K562 (cell line): ENCODE measurements around the gene TUBA4B. TPM values are rescaled to one million over a fixed set of nuclear protein-coding genes. Genes with fewer than 3 reads are reported as not detected.

Source experiments
- ESRRB ChIP-seq: fragments of 250-450 bp; sonication (Bioruptor Pico); IDR thresholded peaks from 2 replicates; pipeline ENCODE4 v1.5.0; 2020; ENCODE audit warnings: mild to moderate bottlenecking, moderate library complexity, borderline replicate concordance
- RBFOX2 ChIP-seq: fragments of 200-400 bp; formaldehyde crosslinking; IDR thresholded peaks from 2 replicates; pipeline ENCODE4 v1.6.1; 2017; ENCODE audit warnings: low read depth, mild to moderate bottlenecking, low read length, moderate library complexity
- ZNF717 ChIP-seq: fragments of 250-450 bp; sonication (Bioruptor Pico); IDR thresholded peaks from 2 replicates; pipeline ENCODE4 v1.5.0; 2021
- polyA plus RNA-seq, 8 experiments: library from polyadenylated mRNA; depleted of rRNA in 4 of 8; stranded (reverse) in 5 of 8; unstranded in 3 of 8; fragments of >200 nt; fragmentation: Nextera tagmentation in 2 of 8; fragmentation: Illumina TruSeq in 1 of 8; extraction: Ambion mirVana in 2 of 8; extraction: Trizol in 1 of 8; gene quantifications; 2 replicates each; pipeline versions ENCODE4 v1.2.1 to v1.2.3, GENCODE V29; 2011 to 2014; ENCODE audit warnings: inconsistent platforms in 1 of 8, missing spikeins in 1 of 8
- total RNA-seq, 7 experiments: library from RNA; depleted of rRNA in 6 of 7; stranded (reverse); fragments of >200 nt in 6 of 7; fragmentation: Illumina TruSeq in 2 of 7; extraction: Trizol in 2 of 7; gene quantifications; 2 replicates each; pipeline versions ENCODE4 v1.2.1 to v1.2.3, GENCODE V29; 2011 to 2021; ENCODE audit warnings: low replicate concordance in 1 of 7
- TF ChIP-seq, protein P1 (sequence below), 2 experiments: fragments of 450-650 bp; IDR thresholded peaks; 2 replicates each; pipeline ENCODE4 v1.6.1; 2016; ENCODE audit warnings: mild to moderate bottlenecking in 2 of 2, borderline replicate concordance in 1 of 2, low read depth in 1 of 2, moderate library complexity in 1 of 2
- TF ChIP-seq, protein P2 (sequence below): IDR thresholded peaks from 3 replicates; pipeline ENCODE4 v1.6.1; 2011; ENCODE audit warnings: borderline replicate concordance, mild to moderate bottlenecking, moderate library complexity; ENCODE audit not compliant: insufficient read length; ENCODE audit errors: extremely low read depth
- TF ChIP-seq, protein P3 (sequence below), 2 experiments: fragments of 450-650 bp; formaldehyde crosslinking in 1 of 2; IDR thresholded peaks; 2 replicates each; pipeline versions ENCODE4 v1.4.0 to v1.6.1; 2014 to 2020; ENCODE audit warnings: mild to moderate bottlenecking in 2 of 2, borderline replicate concordance in 1 of 2, low read depth in 1 of 2

TUBA4B gene
- total and polyA plus RNA-seq, 9 of the 15 experiments (the other 6 are each of a cell fraction or from before 2014, with no cell fraction given): 0.04 TPM; not detected in 8

DNA sequence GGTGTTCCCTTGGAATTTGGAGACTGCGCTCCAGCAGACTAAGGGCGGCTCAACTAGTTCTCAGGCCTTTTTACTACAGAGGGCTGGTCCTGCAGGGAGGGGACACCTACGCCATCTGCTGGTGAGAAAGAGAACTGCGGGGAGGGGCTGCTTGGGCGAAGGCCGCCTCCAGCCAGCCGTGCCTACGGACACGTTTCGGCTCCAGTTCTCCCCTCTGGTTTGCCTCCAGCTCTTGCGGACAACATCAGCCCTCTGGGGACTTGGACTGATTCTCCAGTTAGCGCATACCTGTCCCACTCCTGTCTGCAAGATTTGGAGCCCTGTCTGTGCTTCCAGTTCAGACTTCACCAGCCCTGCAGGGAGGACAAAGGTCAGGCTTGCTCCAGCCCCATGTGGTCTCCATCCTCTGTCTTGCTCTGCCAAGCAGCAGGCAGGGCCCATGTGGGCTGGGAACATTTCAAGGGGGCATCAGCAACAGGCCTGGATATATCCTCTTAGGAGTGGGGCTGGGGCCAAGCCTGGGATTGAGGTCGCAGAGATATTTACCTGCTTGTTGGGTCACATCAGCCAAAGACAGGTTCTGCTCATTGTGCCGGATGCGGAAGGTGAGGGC lies 45.8 kb downstream of the TUBA4B start (continued):
- TF ChIP-seq, protein P1, sequence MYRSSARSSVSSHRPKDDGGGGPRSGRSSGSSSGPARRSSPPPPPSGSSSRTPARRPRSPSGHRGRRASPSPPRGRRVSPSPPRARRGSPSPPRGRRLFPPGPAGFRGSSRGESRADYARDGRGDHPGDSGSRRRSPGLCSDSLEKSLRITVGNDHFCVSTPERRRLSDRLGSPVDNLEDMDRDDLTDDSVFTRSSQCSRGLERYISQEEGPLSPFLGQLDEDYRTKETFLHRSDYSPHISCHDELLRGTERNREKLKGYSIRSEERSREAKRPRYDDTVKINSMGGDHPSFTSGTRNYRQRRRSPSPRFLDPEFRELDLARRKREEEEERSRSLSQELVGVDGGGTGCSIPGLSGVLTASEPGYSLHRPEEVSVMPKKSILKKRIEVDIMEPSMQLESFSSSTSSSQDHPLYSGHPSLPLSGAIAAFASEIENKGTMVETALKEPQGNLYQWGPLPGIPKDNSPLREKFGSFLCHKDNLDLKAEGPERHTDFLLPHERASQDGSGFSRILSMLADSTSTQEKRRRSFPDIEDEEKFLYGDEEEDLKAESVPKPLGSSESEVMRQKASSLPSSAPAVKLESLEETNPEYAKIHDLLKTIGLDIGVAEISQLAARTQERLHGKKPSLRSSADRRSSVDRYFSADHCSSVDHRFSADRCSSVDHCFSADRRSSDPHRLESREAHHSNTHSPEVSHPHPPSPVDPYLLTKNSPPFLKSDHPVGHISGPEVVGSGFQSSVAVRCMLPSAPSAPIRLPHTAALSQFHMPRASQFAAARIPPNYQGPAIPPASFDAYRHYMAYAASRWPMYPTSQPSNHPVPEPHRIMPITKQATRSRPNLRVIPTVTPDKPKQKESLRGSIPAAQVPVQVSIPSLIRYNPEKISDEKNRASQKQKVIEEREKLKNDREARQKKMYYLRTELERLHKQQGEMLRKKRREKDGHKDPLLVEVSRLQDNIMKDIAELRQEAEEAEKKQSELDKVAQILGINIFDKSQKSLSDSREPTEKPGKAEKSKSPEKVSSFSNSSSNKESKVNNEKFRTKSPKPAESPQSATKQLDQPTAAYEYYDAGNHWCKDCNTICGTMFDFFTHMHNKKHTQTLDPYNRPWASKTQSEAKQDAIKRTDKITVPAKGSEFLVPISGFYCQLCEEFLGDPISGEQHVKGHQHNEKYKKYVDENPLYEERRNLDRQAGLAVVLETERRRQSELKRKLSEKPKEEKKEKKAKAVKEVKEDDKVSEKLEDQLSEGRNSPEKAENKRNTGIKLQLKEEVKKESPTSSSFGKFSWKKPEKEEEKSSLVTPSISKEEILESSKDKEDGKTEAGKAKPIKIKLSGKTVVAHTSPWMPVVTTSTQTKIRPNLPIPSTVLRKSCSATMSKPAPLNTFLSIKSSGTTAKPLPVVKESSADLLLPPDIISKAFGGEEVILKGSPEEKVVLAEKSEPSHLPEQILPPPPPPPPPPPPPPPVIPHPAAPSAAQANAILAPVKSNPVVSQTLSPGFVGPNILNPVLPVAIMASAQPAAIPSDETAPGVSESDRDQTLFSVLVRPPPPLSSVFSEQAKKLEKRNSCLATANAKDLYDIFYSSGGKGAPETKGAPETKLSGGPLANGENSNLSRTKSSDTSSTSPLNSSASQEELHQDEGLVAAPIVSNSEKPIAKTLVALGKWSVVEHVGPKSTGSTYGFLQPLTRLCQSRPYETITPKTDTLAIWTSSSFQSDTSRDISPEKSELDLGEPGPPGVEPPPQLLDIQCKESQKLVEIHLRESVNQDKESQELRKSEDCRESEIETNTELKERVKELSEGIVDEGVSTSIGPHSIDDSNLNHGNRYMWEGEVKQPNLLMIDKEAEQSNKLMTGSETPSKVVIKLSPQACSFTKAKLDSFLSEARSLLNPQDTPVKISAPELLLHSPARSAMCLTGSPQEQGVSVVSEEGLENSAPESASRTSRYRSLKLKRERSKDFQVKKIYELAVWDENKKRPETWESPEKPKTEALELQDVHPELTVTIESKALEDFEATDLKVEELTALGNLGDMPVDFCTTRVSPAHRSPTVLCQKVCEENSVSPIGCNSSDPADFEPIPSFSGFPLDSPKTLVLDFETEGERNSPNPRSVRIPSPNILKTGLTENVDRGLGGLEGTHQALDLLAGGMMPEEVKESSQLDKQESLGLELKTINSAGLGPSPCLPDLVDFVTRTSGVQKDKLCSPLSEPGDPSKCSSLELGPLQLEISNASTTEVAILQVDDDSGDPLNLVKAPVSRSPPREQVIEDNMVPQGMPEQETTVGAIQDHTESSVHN (IDR thresholded peaks at IDR 0.05; ENCODE audit: borderline replicate concordance in 1 of 2, low read depth in 1 of 2): no peak
- TF ChIP-seq ESRRB (no peak), ZNF717 (CRISPR knock-in tag) (no peak), RBFOX2 (no peak)
- TF ChIP-seq, protein P2, sequence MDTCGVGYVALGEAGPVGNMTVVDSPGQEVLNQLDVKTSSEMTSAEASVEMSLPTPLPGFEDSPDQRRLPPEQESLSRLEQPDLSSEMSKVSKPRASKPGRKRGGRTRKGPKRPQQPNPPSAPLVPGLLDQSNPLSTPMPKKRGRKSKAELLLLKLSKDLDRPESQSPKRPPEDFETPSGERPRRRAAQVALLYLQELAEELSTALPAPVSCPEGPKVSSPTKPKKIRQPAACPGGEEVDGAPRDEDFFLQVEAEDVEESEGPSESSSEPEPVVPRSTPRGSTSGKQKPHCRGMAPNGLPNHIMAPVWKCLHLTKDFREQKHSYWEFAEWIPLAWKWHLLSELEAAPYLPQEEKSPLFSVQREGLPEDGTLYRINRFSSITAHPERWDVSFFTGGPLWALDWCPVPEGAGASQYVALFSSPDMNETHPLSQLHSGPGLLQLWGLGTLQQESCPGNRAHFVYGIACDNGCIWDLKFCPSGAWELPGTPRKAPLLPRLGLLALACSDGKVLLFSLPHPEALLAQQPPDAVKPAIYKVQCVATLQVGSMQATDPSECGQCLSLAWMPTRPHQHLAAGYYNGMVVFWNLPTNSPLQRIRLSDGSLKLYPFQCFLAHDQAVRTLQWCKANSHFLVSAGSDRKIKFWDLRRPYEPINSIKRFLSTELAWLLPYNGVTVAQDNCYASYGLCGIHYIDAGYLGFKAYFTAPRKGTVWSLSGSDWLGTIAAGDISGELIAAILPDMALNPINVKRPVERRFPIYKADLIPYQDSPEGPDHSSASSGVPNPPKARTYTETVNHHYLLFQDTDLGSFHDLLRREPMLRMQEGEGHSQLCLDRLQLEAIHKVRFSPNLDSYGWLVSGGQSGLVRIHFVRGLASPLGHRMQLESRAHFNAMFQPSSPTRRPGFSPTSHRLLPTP: no peak
- TF ChIP-seq, protein P3, sequence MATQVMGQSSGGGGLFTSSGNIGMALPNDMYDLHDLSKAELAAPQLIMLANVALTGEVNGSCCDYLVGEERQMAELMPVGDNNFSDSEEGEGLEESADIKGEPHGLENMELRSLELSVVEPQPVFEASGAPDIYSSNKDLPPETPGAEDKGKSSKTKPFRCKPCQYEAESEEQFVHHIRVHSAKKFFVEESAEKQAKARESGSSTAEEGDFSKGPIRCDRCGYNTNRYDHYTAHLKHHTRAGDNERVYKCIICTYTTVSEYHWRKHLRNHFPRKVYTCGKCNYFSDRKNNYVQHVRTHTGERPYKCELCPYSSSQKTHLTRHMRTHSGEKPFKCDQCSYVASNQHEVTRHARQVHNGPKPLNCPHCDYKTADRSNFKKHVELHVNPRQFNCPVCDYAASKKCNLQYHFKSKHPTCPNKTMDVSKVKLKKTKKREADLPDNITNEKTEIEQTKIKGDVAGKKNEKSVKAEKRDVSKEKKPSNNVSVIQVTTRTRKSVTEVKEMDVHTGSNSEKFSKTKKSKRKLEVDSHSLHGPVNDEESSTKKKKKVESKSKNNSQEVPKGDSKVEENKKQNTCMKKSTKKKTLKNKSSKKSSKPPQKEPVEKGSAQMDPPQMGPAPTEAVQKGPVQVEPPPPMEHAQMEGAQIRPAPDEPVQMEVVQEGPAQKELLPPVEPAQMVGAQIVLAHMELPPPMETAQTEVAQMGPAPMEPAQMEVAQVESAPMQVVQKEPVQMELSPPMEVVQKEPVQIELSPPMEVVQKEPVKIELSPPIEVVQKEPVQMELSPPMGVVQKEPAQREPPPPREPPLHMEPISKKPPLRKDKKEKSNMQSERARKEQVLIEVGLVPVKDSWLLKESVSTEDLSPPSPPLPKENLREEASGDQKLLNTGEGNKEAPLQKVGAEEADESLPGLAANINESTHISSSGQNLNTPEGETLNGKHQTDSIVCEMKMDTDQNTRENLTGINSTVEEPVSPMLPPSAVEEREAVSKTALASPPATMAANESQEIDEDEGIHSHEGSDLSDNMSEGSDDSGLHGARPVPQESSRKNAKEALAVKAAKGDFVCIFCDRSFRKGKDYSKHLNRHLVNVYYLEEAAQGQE (IDR thresholded peaks at IDR 0.05; ENCODE audit: borderline replicate concordance): peak; percentile 79
- TF ChIP-seq, protein P3 (CRISPR knock-in tag; IDR thresholded peaks at IDR 0.05; ENCODE audit: low read depth): no peak
